Measurements from ENCODE around the gene TRABD2B.

The TRABD2B gene

DNA sequence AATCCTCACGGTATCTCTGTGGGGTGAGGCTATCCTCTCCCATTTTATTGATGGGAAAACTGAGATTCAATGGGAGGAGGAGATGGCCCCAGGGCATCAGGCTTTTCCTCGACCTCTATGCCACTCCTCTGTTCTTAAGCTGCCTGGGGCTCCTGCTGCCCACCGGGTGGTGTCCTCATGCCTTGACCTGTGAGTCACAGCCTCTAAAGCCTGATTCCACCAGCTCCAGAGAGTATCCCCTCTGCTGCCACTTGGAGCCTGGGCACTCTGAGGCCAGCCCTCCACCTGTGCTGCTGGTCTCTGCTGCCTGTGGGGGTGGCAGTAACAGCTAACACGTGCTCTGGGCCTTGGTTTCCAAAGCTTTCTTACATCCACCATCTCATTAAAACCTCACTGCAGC is 241.2 kb downstream of the TRABD2B start:
- DNase-seq (ENCODE audit: low read depth) = no peak

DNA sequence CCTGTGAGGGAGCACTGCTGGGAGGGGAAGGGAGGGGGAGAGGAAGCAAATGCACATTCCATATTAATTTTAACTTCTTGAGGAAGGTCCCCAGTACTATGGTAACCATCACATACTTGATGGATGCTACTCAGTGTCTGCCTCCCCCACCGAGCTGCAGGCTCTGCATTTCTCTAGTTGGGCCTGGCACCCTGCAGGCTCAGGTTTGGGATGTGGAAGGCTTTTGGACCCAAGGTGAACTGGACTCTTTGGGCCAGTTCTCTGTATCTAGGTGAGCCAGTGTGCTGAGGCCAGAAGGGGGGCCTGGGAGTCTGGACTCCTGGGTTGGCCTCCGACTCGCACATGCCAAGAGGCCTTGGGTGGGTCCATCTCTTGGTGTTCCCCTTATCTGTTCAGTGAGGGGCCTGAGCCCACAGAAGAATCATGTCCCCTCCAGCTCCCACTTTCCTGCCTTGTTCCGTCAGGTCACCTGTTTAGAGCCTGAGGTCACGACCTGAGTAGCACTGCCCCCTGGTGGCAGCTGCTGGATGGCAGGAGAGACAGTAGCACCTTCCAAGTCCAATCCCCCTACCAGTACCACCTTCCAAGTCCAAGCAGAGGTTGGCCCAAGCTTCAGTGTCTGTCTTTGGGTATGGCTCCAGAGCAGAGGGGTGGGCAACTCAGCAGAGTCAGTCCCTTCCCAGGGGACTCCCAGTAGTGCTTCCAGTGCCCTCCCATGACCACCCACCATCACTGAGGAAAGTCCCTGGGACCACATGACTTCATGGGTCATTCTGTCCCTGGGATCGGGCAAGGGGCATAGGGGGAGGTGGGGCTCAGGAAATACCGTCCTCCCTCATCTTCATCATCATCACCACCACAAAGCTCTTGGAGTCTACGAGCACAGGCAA is 241.8 kb downstream of the TRABD2B start:
- DNase-seq (ENCODE audit: low read depth) = peak; percentile 46

DNA sequence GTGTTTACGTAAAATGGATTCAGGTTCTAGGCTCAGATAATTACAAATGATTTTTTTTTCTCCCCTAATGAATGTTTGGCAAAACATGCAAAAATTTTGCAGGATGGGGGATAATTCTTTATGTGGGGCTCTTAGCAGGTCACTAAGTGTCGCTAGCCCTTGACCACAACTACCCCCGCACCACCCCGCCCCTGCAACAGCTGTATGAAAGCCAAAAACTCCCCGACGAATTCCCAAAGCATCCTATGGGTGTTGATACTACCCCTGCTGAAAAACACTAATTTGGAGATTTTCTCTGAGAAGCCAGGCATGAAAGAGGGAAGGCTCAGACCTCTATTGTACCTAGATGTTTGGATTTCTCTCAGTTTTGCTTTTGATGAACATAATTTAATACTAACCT is 243.0 kb downstream of the TRABD2B start:
- DNase-seq (ENCODE audit: low read depth) = no peak

DNA sequence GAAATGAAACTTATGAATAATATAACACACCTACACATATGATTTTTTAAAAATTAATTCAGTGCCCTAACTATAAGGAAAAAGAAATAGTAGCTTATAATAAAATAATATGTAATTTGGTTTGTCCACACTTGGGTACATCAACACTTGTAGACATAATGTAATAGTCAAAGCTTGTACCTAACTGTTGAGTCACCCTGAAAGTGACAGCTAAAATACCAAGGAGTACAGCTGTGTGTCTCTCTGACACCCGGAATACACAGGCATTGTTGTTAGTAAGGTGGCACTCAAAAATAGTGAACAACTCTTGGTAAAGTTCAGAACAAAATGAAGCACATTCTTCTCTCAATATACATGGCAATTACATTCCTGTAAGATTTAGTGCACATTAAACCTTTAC is 243.4 kb downstream of the TRABD2B start:
- no peak for DNase-seq (ENCODE audit: low read depth)

DNA sequence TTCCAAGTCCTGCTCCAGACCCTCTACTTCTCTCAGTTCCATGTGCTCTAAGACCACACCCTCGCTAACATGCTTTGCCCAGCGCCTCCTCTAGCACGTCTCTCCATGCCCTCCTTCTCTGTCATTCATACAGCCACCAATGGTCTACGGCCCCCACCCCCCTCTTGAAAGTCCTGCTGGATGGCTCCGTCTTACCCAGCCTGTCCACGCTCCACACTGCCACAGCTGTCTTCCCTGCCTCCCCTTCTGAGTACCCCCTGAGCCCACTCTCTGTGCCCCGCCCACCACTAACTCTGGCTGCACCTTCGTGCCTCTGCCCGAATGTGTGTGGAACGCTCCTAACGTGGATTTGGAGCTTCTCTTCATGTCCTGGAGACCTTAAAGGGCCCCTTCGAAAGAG is 244.6 kb downstream of the TRABD2B start:
- no peak for DNase-seq (ENCODE audit: low read depth)

DNA sequence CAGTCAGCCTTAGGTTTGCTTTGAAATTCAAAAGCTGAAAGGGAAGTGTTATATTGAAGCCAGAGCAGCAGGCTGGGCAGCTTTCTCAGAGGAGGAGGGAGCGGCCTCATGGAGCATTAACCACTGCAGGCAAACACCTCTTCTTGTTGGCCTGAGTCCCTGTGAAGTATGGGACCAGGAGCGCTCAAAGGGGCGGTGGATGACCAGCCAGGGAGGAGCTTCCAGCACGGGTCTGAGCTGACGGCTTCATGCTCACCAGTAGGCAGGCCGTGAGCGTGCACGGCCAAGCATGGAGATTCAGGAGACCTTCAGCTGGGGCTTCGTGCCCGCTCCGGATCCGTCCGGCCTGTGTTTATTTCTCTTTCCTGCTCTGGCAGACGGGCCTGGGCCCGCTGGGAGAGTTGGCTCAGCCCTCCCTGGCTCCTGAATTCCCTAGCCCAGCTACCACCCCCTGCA is 245.2 kb downstream of the TRABD2B start:
- no peak for DNase-seq (ENCODE audit: low read depth)

DNA sequence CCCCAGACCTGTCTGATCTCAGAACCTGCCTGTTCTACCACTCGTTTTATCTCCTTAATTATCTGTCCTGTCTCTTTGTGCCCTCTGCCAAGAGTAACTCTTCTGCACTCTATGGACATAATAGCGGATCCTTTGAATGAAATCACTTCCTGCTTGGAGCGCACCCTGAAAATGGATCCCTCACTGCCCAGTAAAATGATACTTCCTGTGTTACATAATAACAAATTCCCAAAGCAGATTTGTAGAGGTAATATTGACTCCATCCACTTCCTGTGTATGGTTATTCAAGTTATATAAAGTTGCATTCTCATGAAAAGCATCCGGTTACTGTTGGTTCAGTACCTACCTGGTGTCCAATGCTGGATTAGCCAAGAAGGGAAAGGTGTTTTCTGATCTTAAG is 246.0 kb downstream of the TRABD2B start:
- DNase-seq (ENCODE audit: low read depth) = no peak

DNA sequence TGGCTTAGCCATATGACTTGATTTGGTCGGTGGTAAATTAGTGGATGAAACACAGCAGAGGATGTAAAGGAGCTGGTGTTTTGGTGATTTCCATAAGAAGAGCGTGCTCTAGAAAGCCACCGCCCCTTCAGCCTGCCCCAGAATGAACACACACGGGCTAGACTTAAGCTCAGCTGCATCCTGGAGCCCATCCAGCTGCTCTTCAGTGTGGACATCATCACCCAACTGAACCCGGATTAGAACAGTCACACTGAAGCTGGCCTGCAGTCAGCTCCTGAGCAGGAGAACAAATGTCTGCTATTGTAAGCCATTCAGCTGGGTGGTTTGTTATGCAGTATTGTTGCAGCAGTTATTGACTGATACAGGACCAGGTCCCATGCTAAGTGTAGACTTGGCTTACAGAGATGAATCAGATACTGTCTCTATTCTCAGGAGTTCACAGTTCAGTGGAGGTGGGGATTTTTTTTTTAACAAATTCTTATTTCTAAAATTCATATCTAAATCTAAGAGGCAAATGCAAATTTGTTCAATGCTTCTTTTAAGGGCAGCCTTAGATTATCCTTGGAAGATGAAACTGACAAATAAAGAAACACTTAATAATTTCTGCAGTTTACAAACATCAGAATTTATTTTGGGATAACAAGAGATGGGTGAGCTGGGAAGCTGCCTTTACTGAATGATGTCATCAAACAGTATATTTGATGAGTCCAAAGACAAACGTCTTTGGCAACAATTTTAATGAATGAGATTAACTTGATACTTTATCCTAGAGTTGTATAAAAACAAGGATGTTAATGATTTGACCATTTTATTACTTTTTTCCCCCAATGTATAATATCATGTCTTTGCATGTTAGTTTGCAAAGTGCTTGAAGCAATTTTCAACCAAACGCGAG is 251.2 kb downstream of the TRABD2B start:
- DNase-seq (ENCODE audit: low read depth) = no peak

DNA sequence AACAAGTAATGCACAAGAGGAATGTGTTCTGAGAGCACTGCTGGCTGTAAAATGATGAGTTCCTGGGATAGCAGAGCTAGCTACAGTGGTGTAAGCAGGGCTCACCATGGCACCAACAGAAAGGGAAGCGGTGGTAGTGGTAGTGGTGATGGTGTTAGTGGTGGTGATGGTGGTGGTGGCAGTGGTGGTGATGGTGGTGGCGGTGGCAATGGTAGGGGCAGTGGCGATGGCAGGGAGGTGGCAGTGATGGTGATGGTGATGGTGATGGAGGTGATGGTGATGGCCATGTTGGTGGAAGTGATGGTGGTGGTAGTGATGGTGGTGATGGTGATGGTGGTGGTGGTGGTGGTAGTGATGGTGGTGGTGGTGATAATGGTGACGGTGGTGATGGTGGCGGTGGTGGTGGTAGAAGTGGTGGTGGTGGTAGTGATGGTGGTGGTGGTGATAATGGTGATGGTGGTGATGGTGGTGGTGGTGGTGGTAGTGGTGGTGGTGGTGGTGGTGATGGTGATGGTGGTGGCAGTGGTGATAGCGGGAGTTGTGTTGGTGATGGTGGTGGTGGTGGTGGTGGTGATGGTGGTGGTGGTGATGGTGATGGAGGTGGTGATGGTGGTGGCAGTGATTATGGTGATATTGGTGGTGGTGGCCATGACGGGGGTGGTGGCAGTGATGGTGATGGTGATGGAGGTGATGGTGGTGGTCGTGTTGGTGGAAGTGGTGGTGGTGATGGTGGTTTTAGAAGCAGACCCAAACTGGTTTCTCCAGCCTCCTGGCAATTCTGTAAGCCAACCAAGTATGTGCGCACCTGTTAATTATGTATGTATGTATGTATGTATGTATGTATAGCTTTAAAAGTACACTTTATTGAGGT is 254.1 kb downstream of the TRABD2B start:
- no peak for DNase-seq (ENCODE audit: low read depth)

DNA sequence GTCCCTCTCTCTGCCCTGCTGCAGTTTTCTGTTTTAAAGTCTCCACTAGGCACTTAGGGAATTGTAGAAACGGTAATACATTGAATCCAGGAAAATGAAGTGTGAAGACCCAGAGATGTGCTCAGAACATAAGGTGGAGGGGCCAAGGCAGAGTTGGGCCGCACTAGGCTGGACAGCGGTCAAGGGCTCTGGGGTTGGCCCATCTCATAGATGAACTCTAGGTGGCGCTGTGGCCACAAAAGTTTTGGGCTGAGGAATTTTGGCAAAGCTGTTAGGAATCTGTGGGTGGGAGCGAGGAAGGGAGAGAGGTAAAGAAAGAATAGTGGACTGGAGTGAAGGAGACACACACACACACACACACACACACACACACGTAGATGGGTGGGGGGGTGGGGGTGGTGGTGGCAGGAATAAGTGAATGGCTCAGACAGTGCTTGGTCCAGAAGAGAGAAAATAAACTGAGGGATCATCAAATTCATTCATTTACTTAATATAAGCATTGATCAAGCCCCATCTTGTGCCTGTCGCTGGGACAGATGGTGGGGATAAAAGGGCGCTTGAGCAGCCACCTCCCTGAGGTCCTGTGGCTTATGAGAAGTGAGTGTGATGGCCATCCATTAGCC is 258.5 kb downstream of the TRABD2B start:
- no peak for DNase-seq (ENCODE audit: low read depth)

DNA sequence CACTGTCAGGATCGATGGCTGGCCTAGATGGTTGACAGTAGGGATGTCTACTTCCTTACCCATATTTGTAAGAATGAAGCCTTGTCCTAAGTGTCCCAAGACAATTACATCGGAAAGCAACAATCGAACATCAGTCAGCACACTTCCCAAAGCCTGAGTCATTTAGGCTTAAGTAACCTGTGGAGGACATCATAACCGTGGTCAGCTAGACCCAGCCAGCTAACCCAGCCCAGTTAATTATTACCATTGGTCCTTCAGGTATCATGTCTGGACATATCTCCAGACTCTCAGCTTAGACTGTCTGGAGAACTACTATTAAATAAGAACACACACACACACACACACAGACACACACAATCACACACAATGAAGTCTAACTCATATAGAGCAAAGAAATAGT is 264.7 kb downstream of the TRABD2B start:
- no peak for DNase-seq (ENCODE audit: low read depth)

DNA sequence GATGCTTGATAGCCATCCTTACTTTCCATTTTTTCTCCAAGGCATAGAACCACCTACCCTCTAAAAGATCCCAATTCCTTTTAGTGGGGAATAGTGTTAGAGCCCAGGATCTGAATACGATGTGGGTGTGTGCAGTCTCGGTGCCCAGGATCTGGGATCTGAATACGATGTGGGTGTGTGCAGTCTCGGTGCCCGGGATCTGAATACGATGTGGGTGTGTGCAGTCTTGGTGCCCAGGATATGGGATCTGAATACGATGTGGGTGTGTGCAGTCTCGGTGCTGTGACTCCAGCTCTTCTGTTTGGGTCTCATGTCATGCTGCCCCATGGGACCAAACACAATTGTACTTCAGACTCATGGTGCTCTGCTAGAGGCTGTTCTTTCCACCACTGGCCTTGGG is 265.5 kb downstream of the TRABD2B start:
- DNase-seq (ENCODE audit: low read depth) = no peak

DNA sequence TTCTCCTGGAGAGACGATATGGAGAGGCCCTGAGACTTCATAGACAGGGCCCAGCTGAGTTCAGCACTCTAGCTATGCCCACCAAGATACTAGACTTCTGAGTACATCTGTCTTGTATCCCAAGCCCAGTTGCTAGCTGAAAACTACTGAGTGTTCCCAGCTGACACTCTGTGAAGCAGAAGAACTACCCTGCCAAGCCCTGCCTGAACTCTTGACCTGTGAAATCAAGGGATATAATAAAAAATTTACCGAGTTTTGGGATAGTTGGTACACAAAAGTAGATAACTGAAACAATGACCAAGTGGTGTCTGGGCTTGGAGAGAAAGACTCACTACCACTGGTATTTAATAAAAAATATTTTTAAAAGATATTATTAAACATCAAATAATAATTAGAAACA is 267.5 kb downstream of the TRABD2B start:
- DNase-seq (ENCODE audit: low read depth) = no peak

DNA sequence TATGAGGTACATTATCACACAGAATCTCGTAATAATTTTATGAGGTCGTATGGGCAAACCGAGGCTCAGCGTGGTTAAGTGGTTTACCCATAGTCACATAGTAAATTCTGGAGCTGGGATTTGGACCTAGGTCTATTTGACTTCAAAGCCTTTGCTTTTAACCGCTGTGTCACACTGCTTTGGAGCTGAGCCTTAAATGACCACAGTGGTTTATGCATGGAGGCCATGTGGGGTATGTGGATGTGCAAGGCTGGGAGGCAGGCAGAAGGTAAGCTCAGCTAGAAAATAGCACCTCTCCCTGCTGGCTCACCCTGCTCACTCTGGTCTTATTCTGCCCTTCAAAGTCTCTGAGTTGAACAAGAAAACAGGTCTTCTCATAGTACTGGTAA is 269.5 kb downstream of the TRABD2B start:
- no peak for DNase-seq (ENCODE audit: low read depth)

DNA sequence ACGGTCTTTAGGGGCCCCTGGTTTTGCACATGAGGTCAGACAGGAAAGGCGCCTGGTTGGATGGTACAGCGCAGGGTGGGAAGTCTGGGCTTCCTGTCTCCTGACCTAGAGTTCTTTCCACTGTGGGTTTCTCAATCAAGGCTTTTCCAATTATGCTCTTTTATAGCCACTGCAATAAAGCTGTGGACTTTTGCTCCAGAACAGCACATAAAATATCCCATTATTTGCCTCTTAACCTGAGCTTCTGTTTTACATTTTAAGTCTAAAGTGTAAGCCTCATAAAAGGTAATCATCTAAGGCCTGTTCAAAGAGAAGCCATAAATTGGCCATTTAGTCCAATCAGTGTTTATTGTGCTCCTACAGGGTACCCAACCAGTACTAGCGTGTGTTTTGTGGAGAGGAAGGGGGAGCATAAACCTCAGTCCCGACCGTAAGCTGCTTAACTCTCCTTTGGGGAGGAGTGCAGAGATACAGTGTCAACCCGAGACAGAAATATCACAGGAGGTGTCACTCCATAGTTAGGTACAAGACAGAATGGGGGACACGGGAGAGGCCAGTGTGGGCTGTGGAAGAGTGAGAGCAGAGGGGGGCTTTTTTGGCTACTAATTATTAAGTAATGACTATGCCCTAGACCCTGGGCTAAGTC is 270.0 kb downstream of the TRABD2B start:
- DNase-seq (ENCODE audit: low read depth) = no peak

DNA sequence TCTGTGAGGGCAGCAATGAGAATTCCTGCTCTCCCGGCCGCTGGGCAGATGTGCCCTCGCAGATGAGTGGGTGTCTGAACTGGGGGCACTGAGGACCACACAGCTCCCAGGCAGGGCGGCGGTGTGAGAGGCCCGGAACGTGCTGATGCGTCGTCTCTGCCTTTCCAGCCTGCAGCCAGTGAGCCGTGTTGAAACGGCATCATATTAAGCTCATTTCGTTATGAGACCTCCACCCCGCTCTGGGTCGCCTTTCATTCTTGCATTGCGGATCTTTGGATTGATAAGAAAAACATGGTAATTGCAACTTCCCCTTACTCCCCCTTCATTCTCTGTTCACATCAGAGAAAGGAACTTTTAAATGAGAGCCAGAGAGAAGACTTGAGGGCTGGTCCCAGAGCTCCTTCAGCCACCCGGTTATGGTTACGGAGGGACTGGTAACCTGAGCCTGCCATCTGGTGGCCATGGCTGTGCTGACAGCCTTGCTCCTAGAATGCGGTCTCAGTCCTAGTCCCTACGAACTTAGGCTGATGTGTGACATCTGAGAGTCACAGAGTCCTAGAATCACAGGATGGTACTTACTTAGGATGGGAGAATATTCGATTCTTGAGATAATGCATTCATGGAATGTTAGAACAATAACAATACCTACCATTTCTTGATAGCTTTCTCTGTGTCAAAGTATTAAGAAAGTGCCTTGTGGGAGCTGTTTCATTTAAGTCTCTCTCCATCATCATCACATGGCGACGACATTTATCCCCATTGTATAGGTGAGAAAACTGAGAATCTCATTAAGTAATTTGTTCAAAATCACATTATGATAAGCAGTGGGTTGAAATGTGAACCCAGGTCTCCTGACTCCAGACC is 271.0 kb downstream of the TRABD2B start:
- peak; percentile 43 for DNase-seq (ENCODE audit: low read depth)

DNA sequence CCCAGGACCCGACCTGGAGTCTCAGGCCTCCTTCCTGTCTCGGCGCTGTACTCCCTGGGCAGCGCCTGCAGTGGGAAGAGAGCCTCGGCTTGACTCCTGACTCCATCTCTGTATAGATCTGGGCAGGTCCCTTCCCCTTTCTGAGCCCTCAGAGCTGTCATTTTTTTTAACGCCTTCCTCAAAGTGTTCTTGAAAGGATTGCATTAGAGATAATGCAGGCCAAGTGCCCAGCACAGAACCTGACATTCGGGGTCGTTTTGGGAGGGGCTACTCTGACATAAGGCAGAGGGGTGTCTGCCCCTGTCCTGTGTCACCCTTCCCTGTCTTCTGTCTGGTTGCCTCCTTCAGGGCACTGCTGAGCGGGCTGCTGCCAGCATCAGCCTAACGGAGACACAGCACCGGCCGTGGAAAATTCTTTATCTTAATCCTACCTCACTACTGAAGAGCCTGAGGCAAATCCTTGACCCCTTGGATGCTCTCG is 271.6 kb downstream of the TRABD2B start:
- DNase-seq (ENCODE audit: low read depth) = no peak

DNA sequence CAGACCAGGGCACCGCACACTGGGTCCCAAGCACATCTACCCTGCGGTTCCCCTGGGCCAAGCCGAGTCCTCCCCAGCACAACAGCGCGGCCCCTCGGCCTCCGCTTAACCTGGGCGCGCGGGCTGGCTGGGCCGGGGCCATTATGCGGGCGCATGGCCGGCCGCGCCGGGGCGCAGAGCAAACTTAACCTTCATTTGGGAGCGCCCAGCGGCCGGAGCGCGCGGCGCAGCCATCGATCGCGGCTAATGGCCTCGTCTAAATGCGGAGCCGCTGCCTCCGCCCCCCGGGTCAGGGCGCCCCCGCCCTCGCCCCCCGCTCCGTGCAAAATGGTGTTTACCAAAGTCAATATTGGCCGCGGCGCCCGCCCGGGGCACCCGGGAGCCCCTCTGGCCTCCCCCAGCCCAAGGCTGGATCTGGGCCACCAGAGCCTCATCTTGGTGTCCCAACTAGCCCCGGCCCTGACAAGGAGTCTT is 272.1 kb downstream of the TRABD2B start:
- DNase-seq (ENCODE audit: low read depth) = no peak

DNA sequence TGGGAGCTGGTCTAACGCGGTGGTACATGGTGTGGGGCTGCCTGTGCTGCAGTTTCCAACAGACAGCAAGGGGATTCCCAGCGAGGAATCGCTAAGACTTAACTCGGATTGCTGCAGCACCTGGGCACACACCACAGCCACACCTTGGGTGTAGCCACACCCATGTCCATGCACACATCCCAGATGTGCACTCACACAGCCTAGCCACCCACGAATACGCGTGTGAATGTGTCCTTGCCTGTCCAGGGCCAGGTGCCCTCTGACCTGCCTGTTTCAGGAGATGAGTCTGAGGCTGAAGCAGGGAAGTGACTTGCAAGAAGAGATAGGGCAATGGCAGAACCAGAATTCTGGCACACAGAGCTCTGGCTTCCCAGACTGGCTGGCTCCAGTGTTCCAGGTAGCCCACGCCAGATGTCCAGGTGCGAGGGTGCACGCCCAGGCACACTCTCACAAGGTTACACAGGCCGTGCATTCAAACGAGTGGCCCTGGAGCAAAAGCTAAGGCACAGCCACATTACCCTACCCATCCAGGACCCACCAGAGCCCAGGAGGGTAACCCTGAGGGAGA is 272.7 kb downstream of the TRABD2B start:
- DNase-seq (ENCODE audit: low read depth) = no peak
